K562 (cell line): ENCODE measurements around the gene AKAP13. TPM values are rescaled to one million over a fixed set of nuclear protein-coding genes. Genes with fewer than 3 reads are reported as not detected.

ENCODE experiments used
- ATAC-seq: fragments of 200-7000 bp; cut with Tn5 transposase; 3 replicates; pipeline ENCODE4 v1.9.1; 2020; ENCODE audit warnings: moderate library complexity
- BruUV-seq: library from RNA; stranded (reverse); fragments of 400-500 nt; replicated peaks from 2 replicates; lab custom pipeline; 2021; lab: Mats Ljungman, UMichigan
- CTCF ChIA-PET: fragments of 300-600 bp; formaldehyde crosslinking; extraction: SDS; loops from one replicate; lab custom pipeline; 2021; ENCODE audit warnings: low intra/inter-chr PET ratio; lab: Yijun Ruan, JAX
- POLR2A ChIA-PET: fragments of 300-600, 350-650 bp; sonication (Branson Sonifier 250); formaldehyde crosslinking; extraction: SDS; loops from one replicate; lab custom pipeline; 2021; ENCODE audit warnings: antibody characterized with exemption, inconsistent platforms; lab: Yijun Ruan, JAX
- DNase-seq, 4 experiments: peaks; one replicate each; pipeline versions ENCODE4 v3.0.0 to v3.0.0-alpha.2; 2011 to 2018; ENCODE audit warnings: low spot score in 3 of 4, mixed read lengths in 3 of 4; ENCODE audit errors: extremely low read depth in 1 of 4
- FAIRE-seq: peaks from 2 replicates; lab custom pipeline; 2011; peaks lifted over from hg19 to GRCh38; lab: Jason Lieb, UNC
- H2AFZ ChIP-seq: 2 replicates; pipeline ENCODE4 v1.6.0; 2011; ENCODE audit warnings: low read depth, low read length, control low read depth, inconsistent platforms
- H3K27ac ChIP-seq: fragments of 200-600 bp; 3 replicates; pipeline ENCODE4 v1.8.0; 2011; ENCODE audit warnings: low read depth, mild to moderate bottlenecking, control low read depth, inconsistent platforms, low read length, moderate library complexity, mixed read lengths; ENCODE audit errors: extremely low read depth
- H3K27me3 ChIP-seq, 2 experiments: fragments of 300-600 bp in 1 of 2; 2 replicates in 1 of 2; 3 replicates in 1 of 2; pipeline versions ENCODE4 v1.6.0 to v1.8.0; 2011; ENCODE audit warnings: inconsistent platforms in 2 of 2, low read length in 2 of 2, mild to moderate bottlenecking in 1 of 2, mixed read lengths in 1 of 2, moderate library complexity in 1 of 2; ENCODE audit not compliant: control insufficient read depth in 2 of 2, insufficient read depth in 2 of 2
- H3K36me3 ChIP-seq: fragments of 300-600 bp; 3 replicates; pipeline ENCODE4 v1.8.0; 2011; ENCODE audit warnings: mild to moderate bottlenecking, low read length, inconsistent platforms; ENCODE audit not compliant: control insufficient read depth, insufficient read depth
- H3K4me1 ChIP-seq, 2 experiments: fragments of 200-600 bp in 1 of 2; replicated peaks in 1 of 2; 2 replicates in 1 of 2; 3 replicates in 1 of 2; pipeline versions ENCODE4 v1.5.1 to v1.8.0; 2011; ENCODE audit warnings: inconsistent platforms in 2 of 2, low read length in 2 of 2, mild to moderate bottlenecking in 1 of 2, mixed read lengths in 1 of 2, moderate library complexity in 1 of 2; ENCODE audit not compliant: control insufficient read depth in 2 of 2, insufficient read depth in 2 of 2
- H3K4me2 ChIP-seq: 2 replicates; pipeline ENCODE4 v1.6.1; 2011; ENCODE audit warnings: low read length, control low read depth, inconsistent platforms, mixed read lengths; ENCODE audit not compliant: insufficient read depth
- H3K4me3 ChIP-seq: fragments of 200-600 bp; sonication (generic), shearing (Covaris generic); 2 replicates; pipeline ENCODE4 v1.5.1; 2016; ENCODE audit warnings: control low read depth, inconsistent platforms
- H3K79me2 ChIP-seq: fragments of 200-600 bp; 3 replicates; pipeline ENCODE4 v1.8.0; 2011; ENCODE audit warnings: low read length, inconsistent platforms; ENCODE audit not compliant: control insufficient read depth, insufficient read depth
- H3K9ac ChIP-seq, 2 experiments: 2 replicates each; pipeline versions ENCODE4 v1.6.0 to v1.6.1; 2011; ENCODE audit warnings: low read depth in 2 of 2, low read length in 2 of 2, control low read depth in 1 of 2, inconsistent platforms in 1 of 2, mild to moderate bottlenecking in 1 of 2, mixed read lengths in 1 of 2; ENCODE audit not compliant: insufficient read depth in 1 of 2
- H3K9me1 ChIP-seq: one replicate; pipeline ENCODE4 v1.6.0; 2011; ENCODE audit warnings: inconsistent platforms, mild to moderate bottlenecking, low read length, moderate library complexity; ENCODE audit not compliant: control insufficient read depth, insufficient read depth
- H3K9me3 ChIP-seq: replicated peaks from 2 replicates; pipeline ENCODE4 v1.5.1; 2011; ENCODE audit warnings: low read depth, low read length, inconsistent platforms; ENCODE audit not compliant: control insufficient read depth, insufficient read depth
- H4K20me1 ChIP-seq: replicated peaks from 2 replicates; pipeline ENCODE4 v1.6.1; 2011; ENCODE audit warnings: low read length, inconsistent platforms, mixed read lengths; ENCODE audit not compliant: control insufficient read depth, insufficient read depth
- CEBPZ ChIP-seq: fragments of 150-350 bp; IDR thresholded peaks from 2 replicates; pipeline ENCODE4 v1.6.1; 2014; ENCODE audit warnings: low read depth, mild to moderate bottlenecking, low read length, borderline replicate concordance
- MTF1 ChIP-seq: fragments of 250-450 bp; sonication (Bioruptor Pico); IDR thresholded peaks from 2 replicates; pipeline ENCODE4 v1.9.0; 2021; ENCODE audit warnings: moderate library complexity, mild to moderate bottlenecking, inconsistent platforms, borderline replicate concordance
- TAL1 ChIP-seq: fragments of 450-650 bp; IDR thresholded peaks from 2 replicates; pipeline ENCODE4 v1.6.1; 2016; ENCODE audit warnings: mild to moderate bottlenecking
- ZBTB33 ChIP-seq: sonication (generic); formaldehyde crosslinking; IDR thresholded peaks from 2 replicates; pipeline ENCODE4 v1.8.1; 2023; ENCODE audit warnings: mild to moderate bottlenecking, missing genetic modification reagents
- ZNF609 ChIP-seq: sonication (generic); formaldehyde crosslinking; IDR thresholded peaks from 2 replicates; pipeline ENCODE4 v1.8.1; 2023; ENCODE audit warnings: missing genetic modification reagents, mild to moderate bottlenecking, borderline replicate concordance
- WGBS: fragments of 100-300 bp; shearing (Covaris generic); methylation state at CpG from one replicate; pipeline ENCODE4 v1.1.6; 2016; ENCODE audit warnings: low coverage, mixed read lengths; ENCODE audit not compliant: insufficient coverage; ENCODE audit errors: missing lambda C conversion rate; 5-methylcytosine and 5-hydroxymethylcytosine counted together
- in situ Hi-C: fragments of 300-500 bp; cut with MboI; formaldehyde crosslinking; loops from 4 replicates; pipeline ENCODE4 v1.15.0; 2018; ENCODE audit warnings: inconsistent platforms, mixed read lengths
- intact Hi-C: fragments of 100-400 bp; cut with micrococcal nuclease; formaldehyde crosslinking; loops from 2 replicates; pipeline ENCODE4 v1.14.2; 2022
- polyA plus RNA-seq, 8 experiments: library from polyadenylated mRNA; depleted of rRNA in 4 of 8; stranded (reverse) in 5 of 8; unstranded in 3 of 8; fragments of >200 nt; fragmentation: Nextera tagmentation in 2 of 8; fragmentation: Illumina TruSeq in 1 of 8; extraction: Ambion mirVana in 2 of 8; extraction: Trizol in 1 of 8; gene quantifications; 2 replicates each; pipeline versions ENCODE4 v1.2.1 to v1.2.3, GENCODE V29; 2011 to 2014; ENCODE audit warnings: inconsistent platforms in 1 of 8, missing spikeins in 1 of 8
- total RNA-seq, 7 experiments: library from RNA; depleted of rRNA in 6 of 7; stranded (reverse); fragments of >200 nt in 6 of 7; fragmentation: Illumina TruSeq in 2 of 7; extraction: Trizol in 2 of 7; gene quantifications; 2 replicates each; pipeline versions ENCODE4 v1.2.1 to v1.2.3, GENCODE V29; 2011 to 2021; ENCODE audit warnings: low replicate concordance in 1 of 7
- TF ChIP-seq, protein P1 (sequence below): sonication (generic); formaldehyde crosslinking; IDR thresholded peaks from 2 replicates; pipeline ENCODE4 v1.8.0; 2022; ENCODE audit warnings: mild to moderate bottlenecking, missing genetic modification reagents
- TF ChIP-seq, protein P2 (sequence below): sonication (generic); formaldehyde crosslinking; IDR thresholded peaks from 2 replicates; pipeline ENCODE4 v1.8.1; 2023; ENCODE audit warnings: mild to moderate bottlenecking, missing genetic modification reagents

AKAP13 gene
- total and polyA plus RNA-seq, 9 of the 15 experiments (the other 6 are each of a cell fraction or from before 2014, with no cell fraction given): 0.03 to 1.7 (median 0.42) TPM

- no peak for TF ChIP-seq CEBPZ
Measured at GRCh38 chr15:85457392-85457968, 77.1 kb downstream of the AKAP13 start (continued).

- Histone ChIP-seq H3K79me2 (no peaks in the 10 kb centered on the region), H3K27me3 (no peaks in the 10 kb centered on the region; a peak in 1 of 5 replicates), H3K4me3 (no peak overlapping the region), H3K4me1 (no peaks in the 10 kb centered on the region), H3K27ac (no peak overlapping the region), H3K36me3 (no peaks in the 10 kb centered on the region), H3K4me2 (no peak overlapping the region), H3K9me1 (no peaks in the 10 kb centered on the region), H3K9me3 (no peaks in the 10 kb centered on the region), H4K20me1 (no peaks in the 10 kb centered on the region), H3K9ac (no peak overlapping the region), H2AFZ (no peak overlapping the region)
- ChIA-PET POLR2A (no interaction called here), CTCF (no interaction called here)
- in situ Hi-C loops: no loop called here
- ATAC-seq (no peak), FAIRE-seq (no peak), DNase-seq (no peak)
- BruUV-seq: no TSS peak
- intact Hi-C loops: no loop called here
- 3% methylated on average over 2 of the region's 2 CpGs for WGBS
- TF ChIP-seq MTF1 (CRISPR knock-in tag) (no peak), TAL1 (no peak), ZBTB33 (no peak), ZNF609 (CRISPR knock-in tag) (no peak)
- TF ChIP-seq, protein P1, sequence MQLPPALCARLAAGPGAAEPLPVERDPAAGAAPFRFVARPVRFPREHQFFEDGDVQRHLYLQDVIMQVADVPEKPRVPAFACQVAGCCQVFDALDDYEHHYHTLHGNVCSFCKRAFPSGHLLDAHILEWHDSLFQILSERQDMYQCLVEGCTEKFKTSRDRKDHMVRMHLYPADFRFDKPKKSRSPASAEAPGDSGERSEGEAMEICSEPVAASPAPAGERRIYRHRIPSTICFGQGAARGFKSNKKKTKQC: no peak
- TF ChIP-seq, protein P2, sequence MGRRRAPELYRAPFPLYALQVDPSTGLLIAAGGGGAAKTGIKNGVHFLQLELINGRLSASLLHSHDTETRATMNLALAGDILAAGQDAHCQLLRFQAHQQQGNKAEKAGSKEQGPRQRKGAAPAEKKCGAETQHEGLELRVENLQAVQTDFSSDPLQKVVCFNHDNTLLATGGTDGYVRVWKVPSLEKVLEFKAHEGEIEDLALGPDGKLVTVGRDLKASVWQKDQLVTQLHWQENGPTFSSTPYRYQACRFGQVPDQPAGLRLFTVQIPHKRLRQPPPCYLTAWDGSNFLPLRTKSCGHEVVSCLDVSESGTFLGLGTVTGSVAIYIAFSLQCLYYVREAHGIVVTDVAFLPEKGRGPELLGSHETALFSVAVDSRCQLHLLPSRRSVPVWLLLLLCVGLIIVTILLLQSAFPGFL: no peak
Measured at GRCh38 chr15:85458764-85459163, 78.4 kb downstream of the AKAP13 start.
